HG02642 (cell line): Measurements from ENCODE around the gene ALDH1A2.

Experiments
- ATAC-seq: cut with Tn5 transposase; IDR thresholded peaks from one replicate; pipeline ENCODE4 v1.9.1; 2021; ENCODE audit warnings: mild to moderate bottlenecking; ENCODE audit not compliant: unreplicated experiment, poor library complexity

Gene ALDH1A2

DNA sequence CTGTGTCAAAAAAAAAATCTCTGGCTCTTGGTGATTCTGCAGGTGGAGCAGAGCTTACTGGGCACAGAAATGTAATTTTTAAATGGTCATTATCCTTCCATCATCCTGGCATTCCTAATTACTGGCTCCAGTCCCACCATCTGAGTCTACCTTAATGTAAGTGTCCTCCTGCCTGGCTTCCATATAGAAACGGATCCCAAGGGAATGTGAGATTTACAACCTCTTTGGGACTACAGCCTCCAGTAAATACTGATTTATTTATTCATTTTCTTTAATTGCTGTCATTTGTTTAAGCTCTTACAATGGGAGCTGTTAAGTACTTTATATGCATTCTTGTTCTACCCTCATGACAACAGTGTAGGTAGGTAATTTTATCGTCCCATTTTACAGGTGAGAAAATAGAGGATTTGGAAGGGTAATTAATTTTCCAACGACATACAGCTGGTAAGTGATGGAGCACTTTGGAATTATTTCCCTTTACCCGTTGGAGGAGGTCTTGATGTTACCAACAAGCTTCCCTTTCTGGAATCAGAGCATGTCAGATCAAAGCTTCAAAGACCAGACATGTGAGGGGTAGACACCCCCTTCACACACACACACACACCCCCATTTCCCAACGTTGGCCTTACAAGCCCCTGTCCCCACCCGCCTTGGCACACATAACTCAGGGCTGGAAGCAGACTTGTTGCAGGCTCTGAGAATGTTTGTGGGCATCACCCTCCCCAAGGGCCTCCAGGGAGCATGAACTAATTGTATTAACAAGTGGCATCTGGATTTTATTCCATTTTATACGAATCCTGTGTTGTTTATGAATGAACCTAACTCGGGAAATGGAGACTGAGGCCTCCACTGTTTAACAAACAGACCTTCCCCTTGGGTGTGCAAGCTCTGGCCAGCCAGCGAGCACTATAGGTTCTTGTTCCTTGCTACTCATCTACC lies 116.9 kb downstream of the ALDH1A2 start:
- ATAC-seq = no peak

GRCh38 chr15:57947781-57948180 lies 117.7 kb downstream of the ALDH1A2 start:
- ATAC-seq = no peak

- no peak for ATAC-seq
These were observed 118.2 kb downstream of the ALDH1A2 start for GRCh38 chr15:57947282-57947681.

DNA sequence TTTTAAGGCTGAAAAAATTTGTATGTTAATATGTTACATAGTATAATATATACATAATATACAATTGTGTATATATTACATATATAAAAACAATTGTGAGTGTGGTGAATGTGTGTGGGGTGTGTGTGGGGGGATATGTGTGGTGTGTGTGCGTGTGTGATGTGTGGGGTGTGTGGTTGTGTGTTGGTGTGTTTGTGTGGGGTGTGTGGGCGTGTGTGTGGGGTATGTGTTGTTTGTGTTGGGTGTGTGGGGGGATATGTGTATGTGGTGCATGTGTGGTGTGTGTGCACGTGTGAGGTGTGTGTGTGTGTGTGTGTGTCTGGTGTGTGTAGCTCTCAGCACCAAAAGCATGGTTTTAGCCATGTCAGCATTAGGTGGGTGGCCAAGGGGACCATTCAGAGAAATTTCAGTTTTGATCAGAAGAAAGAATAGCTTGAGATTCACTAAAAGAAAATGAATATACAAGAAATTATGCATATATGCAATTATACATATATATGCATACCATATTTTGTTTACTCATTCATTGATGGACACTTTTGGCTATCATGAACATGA lies 118.9 kb downstream of the ALDH1A2 start:
- ATAC-seq = no peak

DNA sequence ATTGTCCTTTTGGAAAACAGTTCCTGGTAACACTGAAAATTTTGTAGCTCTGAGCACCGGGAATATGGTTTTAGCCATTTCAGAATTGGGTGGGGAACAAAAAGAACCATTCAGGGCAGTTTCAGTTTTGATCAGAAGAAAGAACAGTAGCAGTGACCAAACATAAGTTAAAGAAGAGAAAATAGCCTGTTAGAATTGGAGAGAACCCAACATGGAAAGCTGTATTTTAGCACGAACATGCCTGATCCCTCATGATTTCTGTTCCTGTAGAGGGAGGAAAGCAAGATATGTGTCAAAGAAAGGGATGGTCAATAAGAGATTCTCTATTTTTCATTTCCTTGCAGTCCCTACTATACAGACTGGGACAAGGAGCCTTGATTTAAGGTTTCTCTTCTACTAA lies 119.9 kb downstream of the ALDH1A2 start:
- no peak for ATAC-seq

DNA sequence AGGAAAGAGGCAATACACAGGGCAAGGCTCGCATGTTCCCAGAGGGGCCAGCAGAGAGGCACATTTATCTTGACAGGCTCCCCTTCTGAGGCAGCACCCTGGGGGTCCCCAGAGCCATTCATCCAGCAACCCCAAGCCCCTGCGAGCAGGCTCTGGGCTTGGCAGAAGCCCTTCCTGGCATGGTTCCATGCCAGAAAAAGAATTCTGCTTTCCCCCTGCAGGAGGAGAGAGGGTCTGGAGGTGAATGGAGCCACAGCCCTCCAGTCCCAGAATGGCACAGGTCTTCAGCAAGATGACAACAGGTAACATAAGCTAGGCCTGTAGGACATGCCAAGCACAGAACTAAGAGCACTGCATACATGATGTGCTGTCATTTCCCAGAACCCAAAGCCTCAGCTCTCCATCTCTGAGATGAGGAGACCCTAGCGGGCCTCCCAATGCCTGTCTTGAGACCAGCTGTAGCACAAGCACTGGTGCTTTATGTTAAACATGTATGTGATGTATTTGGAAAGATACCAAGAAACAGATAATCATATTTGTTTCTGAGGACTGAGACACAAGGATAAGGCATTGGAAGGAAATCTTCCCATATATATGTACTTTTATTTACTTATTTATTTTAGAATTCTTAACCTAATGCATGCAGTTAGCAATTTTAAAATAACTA lies 121.6 kb downstream of the ALDH1A2 start:
- ATAC-seq = no peak

DNA sequence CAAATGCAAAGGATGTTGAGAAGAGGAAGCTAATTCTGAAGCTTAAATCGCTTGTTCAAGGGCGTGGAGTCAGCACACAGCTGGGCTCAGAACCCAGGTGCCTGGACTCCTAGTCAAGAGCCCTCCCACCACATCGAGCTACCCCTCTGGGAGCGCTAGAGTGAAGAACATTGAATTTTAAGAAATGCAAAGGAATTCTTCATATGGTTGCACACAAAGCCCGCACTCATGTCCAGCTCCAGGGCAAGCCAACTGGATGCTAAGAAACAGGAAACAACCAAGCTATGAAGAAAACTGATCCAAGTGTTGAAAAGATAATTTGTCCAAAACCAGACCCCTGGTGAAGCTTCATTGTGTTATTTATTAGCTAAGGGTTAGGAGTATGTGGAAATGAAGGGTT lies 122.3 kb downstream of the ALDH1A2 start:
- no peak for ATAC-seq

DNA sequence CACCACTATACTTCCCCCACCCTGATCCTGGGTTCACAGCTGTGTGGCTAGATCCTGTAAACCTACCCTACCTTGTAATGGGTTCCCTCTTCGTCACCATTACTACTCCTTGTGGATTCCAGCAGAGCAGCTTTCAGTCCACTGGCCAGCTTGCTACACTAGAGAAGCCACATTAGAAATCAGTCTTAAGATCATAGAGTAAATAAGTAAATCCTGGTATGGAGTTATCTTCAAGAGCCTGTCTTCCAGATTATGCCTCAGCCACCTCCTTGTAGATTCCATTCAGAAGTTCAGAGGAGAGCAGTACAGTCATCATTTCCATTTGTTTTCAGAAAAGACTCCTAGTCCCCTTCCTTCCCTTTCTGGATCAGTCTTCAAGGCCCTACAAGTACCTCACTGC lies 123.7 kb downstream of the ALDH1A2 start:
- ATAC-seq = no peak

DNA sequence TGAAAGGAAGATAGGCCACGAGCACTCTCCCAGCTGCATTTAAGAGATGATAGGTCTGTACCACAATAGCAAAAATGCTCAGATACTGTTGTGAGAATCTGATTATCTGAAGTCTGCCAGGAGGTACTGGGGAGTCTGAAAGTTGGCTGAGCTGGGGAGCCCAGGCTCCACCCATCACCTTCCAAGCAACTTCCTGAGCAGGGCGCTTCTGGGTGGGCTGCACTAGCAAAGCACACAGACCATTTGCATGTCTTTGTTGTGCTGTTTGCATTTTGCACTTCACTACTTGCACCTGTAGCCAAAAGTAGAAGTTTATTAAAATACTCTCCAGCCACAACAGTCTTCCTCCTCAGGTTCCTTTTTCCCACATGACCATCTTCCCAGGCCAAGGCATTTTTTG lies 133.2 kb downstream of the ALDH1A2 start:
- no peak for ATAC-seq

DNA sequence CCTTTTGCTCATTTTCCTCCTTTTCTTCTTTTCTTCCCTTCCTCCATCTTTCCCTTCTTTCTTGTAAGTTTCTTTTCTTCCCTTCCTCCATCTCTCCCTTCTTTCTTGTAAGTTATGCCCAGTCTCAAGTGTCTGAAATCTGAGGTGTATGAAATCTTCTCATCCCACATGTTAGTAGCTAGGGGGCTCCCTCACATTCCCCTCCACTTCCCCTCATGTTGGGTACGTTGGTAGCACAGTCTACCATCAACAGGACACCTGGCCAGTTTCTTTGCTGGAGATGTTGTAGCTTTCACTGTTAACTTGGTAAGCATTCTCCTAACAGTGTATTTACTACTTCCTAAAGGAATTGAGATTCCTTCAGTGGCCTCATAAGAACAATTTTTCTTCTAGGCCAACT lies 133.9 kb downstream of the ALDH1A2 start:
- no peak for ATAC-seq

DNA sequence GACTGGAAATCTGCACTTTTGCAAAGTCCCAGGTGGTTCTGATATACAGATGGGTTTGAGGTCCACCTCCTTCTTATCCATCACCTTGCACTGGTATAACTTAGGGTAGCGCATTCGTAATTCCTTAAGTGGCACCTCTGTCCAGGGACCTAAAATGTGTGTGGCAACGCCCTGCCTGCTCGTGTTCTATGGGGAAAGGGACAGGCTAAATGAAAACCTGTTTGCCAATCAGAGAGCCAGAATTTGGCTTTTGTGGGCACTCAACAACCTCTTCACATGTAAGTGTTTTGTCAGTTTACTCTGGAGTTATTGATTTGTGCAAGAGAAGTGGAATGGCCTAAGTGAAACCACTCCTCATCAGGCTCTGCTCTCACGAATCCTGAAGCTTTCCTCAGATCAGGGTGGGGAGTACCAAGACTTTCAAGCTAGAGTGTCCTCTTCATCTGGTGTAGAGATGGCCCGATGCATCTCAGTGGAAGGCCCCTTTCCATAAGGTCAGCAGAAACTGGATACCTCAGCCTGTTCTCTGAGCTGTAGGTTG lies 138.3 kb downstream of the ALDH1A2 start:
- ATAC-seq = no peak

DNA sequence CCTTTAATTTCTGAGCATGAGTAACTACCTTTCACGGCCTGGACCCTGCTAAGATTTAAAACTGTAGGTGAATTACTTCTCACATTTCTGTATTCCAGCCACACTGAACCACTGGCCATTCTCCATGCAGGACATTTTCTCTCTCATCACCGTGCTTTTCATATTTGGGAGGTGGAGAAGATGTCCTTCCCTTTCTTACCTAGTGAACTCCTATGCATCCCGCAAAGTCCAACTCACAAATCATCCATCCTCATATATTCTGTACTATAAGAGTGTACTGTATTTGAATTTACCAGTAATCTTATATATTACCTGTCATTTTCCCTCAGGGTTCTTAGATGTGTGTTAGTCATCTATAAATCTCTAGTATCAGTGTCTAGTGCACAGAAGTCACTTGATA lies 139.9 kb downstream of the ALDH1A2 start:
- ATAC-seq = no peak

GRCh38 chr15:57924598-57924997 lies 140.9 kb downstream of the ALDH1A2 start:
- ATAC-seq = no peak

GRCh38 chr15:57923750-57924149 lies 141.8 kb downstream of the ALDH1A2 start:
- ATAC-seq = no peak

- ATAC-seq = no peak
These were observed 142.2 kb downstream of the ALDH1A2 start for GRCh38 chr15:57923306-57923705.

DNA sequence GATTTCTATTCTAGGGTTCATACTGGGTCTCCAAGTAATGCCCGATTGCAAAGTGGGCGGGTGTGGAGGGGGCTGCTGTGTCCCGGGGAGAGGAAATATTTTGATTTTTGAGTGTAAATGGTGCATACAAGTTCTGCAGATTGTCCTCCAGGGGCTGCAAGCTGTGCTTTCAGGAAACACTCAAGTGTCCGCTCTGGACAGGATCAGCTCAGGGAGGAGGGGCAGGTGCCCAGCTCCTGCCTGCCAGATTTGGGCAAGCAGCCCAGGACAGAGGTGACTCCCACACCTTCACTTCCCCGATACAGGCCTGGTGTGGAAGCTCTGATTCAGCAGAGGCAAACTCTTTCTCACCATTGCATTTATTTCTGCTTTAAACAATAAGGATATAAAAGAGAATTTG lies 142.7 kb downstream of the ALDH1A2 start:
- no peak for ATAC-seq

- no peak for ATAC-seq
These were observed 144.1 kb downstream of the ALDH1A2 start for GRCh38 chr15:57921371-57921770.

DNA sequence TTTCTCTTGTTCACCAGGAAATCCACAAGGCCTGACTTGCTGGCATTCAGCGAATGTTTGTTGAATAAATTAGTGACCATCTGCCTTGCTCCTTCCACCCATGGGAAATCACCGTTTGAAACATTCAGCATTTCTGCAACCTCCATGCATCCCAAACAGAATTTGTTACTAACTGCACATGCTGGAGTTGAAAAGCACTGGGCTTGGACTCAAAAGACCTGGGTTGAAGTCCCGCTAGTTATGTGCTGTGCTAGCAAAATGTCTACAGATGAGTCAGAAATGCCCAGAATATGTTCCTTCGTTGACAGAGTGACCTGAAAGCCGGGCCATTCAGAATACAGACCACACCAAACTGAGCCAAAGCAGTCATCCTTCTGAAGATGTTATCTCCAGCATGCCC lies 144.6 kb downstream of the ALDH1A2 start:
- ATAC-seq = no peak

- ATAC-seq = no peak
These were observed 145.8 kb downstream of the ALDH1A2 start for GRCh38 chr15:57919754-57920153.

DNA sequence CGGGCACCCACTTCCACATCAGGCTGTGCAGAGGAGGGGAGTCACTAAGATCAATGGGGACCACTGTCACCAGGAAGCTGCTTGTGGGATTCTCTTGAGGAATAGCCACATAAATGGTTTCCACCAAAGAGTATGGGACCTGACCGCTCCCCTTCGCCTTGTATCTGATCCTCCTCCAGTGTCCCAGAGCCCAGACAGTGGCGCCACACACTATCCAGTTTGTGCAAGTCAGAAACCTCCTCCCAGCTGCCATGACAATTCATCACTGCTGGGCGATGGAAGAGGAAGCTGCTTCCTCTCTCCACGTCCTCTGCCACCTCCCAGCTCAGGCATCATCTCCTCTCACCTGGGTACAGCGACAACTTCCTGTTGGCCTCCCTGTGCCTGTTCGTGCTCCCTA lies 147.5 kb downstream of the ALDH1A2 start:
- no peak for ATAC-seq

DNA sequence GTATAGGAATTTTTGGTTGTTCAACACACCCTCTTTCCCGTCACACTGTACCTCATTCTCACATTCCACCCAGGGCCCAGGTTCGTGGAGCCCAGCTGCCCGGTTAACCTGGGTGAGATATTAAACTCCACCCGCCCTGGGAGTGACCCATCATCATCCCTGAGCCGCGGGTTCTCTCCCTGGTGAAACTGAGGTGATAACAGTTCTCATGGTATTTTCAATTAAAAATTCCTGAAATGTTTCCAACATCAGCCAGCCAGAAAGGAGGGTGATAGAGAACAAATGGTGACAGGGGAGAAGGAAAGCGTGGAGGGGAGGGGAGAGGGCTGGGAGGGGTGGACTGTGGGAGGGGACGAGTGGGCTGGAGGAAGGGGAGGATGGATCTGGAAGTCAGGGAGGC lies 148.8 kb downstream of the ALDH1A2 start:
- no peak for ATAC-seq
